IPS-18c (cell line): ENCODE results near the gene CHRM2.

Experiments
- H3K4me3 ChIP-seq: 2 replicates; pipeline ENCODE4 v1.7.0; 2013; ENCODE audit warnings: low read depth, mild to moderate bottlenecking, low read length, moderate library complexity; ENCODE audit not compliant: insufficient read depth
- H3K9me3 ChIP-seq: one replicate; pipeline ENCODE4 v1.6.1; 2013; ENCODE audit warnings: mild to moderate bottlenecking, low read length, moderate library complexity; ENCODE audit not compliant: control insufficient read depth, insufficient read depth

The CHRM2 gene

DNA sequence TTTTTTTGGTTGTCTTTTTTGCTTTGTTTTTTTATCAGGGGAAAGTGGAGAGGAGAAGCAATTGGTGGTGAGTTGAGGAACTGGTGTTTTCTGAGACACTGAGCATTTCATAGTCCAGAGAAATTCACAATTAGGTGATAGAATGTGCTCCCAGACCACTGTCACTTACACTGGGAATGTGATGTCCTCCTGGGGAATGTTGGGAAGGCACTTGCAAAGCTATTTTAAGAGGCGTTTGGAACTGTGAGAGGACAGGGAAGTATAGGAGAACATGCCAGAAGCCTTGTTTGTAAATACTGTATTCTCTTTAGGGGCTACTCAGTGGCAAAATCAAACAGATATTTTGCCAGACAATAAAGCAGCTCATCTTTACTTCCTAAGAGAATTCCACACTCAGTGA is 16.0 kb downstream of the CHRM2 start:
- H3K4me3 ChIP-seq: no peak overlapping the region
- H3K9me3 ChIP-seq: no peaks in the 10 kb centered on the region

DNA sequence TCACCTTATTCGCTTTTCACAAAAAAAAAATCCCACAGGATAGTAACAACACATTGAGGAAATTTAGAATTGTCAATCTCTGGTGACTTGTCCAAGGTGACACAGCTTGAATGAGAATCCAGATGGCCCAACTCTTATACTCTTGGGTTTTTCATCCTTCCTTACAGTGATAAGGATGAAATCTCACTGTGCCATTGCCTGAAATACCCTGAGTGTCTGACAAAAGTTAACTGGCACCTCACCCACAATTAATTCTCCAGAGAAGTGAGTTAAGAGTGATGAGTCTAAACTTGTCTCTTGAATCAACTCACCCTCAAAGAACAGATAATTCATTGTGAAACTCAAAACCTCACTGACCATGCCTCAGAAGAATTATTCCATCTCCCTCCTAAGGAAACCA is 18.9 kb downstream of the CHRM2 start:
- Histone ChIP-seq H3K9me3 (no peaks in the 10 kb centered on the region), H3K4me3 (no peak overlapping the region)

DNA sequence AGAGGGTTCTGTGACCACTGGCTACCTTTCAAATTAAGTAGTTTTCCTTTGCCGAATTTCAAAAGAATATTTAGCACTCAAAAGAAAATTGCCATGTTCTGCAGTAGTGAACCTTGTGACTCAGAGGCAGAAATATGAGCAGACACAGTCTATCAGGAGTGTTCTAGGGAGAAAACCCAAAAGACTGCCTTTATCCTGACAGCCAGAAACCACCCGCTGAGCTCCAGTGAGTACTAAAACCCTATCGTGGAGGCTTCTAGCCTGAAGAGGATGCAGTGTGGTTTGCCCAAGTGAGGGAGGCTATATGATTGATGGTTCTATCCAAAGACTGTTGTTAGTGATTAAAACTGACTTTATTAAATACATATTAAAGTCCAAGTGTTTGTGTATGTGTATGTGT is 21.9 kb downstream of the CHRM2 start:
- no peak overlapping the region for H3K4me3 ChIP-seq
- no peaks in the 10 kb centered on the region for H3K9me3 ChIP-seq

DNA sequence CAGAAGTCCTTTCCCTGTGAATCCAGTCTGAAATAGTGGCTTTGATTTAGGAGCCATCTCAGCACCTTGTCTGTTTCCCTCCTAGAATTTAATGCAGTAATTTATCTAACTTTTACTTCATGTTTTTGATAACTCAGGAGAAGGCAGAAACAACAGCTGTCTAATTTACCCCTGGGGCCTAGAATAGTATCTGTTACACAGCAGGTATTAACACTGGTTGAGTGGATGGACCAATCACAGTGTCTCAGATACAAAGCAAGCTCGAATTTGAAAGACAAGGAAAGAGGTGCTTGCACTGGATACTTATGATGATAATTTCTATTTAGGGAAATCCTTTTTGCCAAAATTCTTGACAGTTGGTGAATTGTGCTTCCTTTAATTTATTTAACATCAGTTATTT is 23.4 kb downstream of the CHRM2 start:
- Histone ChIP-seq H3K9me3 (no peaks in the 10 kb centered on the region), H3K4me3 (no peak overlapping the region)

DNA sequence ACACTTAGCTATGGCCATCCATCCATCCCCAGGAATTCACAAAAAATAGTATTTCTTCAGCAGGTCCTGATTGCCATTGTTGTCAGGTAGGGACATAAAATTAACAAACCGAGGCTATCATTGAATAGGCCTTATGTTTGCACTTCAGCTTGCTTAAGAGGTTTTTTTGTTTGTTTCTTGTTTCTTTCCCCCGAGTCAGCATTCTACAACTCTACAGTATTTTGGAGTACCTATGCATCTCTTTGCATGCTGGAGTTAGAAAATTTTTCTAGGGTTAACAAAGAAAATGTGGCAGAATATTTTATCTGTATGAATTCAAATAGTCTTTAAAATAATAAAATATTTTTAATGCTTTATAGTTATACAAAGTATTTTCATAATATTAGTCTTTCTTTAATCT is 26.3 kb downstream of the CHRM2 start:
- H3K4me3 ChIP-seq: no peak overlapping the region
- no peaks in the 10 kb centered on the region for H3K9me3 ChIP-seq

DNA sequence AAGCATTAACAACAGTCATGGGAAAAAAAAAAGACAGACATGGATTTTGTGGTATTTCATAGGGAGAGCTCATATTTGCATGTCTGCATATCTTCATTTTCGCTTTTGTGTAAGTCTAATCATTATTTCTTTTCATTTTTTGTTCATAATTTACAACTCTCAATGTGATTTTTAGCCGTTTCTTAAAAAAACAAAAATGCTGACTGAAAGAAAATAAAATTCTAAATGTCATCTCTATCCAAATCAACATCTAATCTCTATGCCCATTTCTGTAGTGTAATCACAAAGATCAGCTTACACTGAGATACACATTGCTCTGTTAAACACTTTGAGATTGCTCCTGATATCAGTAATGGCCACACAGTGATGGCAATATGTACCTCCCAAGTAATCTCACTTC is 29.2 kb downstream of the CHRM2 start:
- Histone ChIP-seq H3K9me3 (no peaks in the 10 kb centered on the region), H3K4me3 (no peak overlapping the region)

DNA sequence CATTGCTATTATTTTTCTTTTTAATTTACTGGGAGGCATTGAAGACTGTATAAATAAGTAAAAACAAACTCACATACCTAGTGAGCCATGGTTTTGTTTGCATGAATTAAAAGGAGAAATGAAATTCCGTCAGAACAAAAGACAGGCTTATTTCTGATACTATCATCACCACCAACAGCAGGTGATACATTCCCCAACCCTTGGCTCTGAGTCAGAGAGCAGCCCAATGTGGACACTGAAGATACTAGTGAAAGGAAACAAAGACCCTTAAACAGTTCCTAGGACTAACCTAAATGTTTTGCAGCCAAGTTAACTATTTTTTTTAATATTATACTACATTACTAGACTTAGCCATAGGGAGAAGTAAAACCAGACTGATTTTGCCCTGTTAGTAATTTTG is 31.6 kb downstream of the CHRM2 start:
- H3K4me3 ChIP-seq: no peak overlapping the region
- H3K9me3 ChIP-seq: no peaks in the 10 kb centered on the region

DNA sequence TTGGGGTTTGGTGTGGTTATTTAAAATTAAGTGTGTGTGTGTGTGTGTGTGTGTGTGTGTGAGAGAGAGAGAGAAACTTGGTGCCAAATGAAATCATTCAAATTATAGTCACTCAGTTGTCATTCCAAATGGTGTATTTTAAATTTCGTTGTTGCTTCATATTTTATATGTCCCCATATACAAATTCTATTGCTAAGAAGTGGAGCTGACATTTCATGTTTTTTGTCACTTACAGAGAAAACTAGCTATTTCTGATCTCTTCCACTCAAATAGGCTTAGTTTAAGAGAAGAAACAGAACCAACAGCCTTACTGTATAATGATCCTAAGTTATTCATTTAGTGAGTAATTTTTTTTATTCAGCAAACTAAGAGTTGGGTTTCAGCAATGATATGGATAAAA is 42.3 kb downstream of the CHRM2 start:
- no peaks in the 10 kb centered on the region for H3K9me3 ChIP-seq
- H3K4me3 ChIP-seq: no peak overlapping the region

DNA sequence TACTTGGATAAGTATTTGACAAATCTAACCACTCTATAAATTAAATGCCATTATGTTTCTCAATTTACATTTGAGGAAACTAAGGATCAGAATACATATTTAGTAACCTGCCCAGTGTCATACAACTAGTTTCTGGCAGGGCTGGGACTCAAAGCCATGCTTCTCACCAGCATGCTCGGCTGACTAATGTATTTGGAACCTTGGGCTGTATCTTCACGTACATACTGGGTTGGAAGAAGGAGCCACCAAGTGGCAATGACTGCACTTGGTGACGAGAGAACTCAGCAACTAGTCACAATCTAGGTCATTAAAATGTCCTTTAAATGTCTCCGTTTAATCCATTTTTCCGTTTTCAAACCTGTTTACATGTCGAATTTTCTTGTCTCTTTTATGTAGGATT is 42.9 kb downstream of the CHRM2 start:
- H3K4me3 ChIP-seq: no peak overlapping the region
- no peaks in the 10 kb centered on the region for H3K9me3 ChIP-seq

DNA sequence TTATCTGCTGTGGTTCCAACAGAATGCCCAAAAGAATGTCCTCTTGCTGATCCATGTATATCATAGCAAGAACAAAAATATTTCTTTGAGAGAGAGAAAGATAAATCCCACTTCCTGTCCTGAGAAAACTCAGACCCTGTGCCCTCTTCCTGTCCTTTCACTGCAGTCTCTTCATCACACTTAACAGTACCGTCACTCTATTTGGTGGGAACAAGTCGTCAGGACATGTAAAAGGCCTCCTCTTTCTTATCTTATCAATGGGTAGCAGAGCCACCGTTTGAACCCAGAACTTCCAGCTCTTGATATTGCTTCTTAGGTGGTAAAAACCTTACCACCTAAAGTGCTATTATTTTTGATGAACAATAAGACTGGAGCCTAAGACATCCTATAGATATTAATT is 43.9 kb downstream of the CHRM2 start:
- H3K4me3 ChIP-seq: no peak overlapping the region
- H3K9me3 ChIP-seq: no peaks in the 10 kb centered on the region

DNA sequence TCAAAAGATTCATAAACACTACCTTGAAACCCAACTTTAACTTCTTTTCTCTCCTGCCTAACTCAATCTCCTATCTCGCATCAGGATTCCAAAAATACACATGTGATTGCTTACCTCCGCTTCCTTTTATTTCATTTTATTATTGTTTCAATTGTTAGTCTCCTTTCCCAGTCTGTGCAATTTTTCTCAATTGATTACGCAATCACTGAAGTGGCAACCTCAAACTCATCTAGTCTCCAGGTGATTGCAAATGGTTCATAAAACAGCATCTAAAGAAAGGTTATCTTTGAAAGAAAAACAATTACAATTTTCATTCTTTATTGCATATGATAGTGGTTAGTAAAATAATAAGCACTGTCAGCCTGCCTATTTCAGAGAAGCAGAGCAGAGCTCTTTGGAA is 45.6 kb downstream of the CHRM2 start:
- Histone ChIP-seq H3K9me3 (no peaks in the 10 kb centered on the region), H3K4me3 (no peak overlapping the region)

DNA sequence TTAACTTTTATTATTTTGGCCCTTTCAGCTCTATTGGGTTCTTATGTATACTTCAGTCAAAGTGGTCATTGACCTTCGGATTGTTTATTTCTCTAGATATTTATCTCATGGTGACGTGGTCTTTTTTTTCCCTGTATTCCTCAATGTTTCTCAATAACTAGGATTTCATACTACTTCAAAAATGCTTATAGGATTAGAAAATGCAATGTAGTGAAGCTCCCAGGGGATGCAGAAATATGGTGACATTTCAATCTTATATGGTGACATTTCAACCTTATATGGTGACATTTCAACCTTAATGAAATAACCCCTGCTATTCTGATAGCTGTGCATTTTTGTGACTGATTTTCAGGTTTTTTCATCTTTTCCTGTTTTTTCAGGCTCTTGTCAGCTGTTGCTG is 51.4 kb downstream of the CHRM2 start:
- H3K4me3 ChIP-seq: no peak overlapping the region
- no peaks in the 10 kb centered on the region for H3K9me3 ChIP-seq

DNA sequence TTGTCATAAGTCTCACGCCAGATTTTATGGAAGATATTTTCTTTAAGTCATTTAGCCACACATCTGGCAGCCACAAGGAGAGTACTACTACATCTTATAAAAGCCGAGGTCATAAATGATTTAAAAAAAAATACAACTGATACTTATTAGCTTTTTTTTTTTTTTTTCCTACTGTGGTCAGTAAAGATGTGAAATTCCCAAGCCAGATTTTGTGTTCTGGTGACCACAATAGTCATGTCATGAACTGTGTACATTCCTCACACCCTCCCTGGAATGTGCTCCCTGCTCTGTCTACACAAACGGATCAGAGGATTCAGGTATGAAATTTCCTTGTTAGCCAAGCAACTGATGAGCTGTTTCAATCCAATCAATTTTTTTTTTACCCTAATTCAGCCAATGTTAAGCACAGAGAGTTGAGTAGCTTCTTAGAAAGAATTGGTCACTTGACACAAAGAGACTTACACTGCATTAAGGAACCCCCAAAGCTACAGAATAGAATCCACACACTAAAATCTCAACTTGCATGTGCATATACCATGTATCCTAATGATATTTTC is 54.7 kb downstream of the CHRM2 start:
- H3K4me3 ChIP-seq: no peak overlapping the region
- no peaks in the 10 kb centered on the region for H3K9me3 ChIP-seq

DNA sequence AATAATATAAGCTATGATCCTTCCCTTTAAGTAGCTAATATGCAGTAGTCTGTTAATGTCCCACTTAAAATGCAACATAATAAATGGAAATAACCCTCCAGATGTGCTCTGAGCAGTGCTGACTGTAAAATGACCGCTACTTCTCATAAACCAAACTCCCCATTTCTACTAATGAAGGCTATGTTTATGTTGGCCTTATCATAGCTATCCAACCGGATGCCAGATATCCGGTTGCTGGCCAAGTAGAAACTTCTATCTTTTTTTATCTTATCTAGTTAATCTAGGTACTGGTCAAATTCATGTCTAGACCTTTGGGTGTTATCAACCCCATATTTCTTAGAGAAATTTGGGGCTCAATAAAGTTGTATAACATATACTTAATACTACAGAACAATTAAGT is 56.6 kb downstream of the CHRM2 start:
- H3K4me3 ChIP-seq: no peak overlapping the region
- H3K9me3 ChIP-seq: no peaks in the 10 kb centered on the region

DNA sequence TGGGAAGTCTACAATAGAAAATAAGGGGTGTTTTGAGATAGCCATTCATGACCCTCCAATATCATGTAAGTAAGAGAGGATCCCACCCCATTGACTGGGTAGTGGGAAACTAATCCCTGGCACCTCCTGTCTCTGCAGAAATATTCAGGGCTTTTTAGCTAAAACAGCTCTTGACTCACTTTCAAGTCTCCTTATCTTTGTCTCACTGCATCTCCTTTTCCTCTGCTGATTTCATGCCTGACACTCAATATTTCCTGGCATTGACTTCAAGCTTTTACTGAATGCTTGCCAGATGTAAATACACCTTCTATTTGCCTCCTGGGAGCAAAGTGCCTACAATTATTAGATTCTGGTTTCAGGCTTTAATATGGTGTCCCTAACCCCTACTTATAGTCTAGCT is 57.1 kb downstream of the CHRM2 start:
- Histone ChIP-seq H3K9me3 (no peaks in the 10 kb centered on the region), H3K4me3 (no peak overlapping the region)

DNA sequence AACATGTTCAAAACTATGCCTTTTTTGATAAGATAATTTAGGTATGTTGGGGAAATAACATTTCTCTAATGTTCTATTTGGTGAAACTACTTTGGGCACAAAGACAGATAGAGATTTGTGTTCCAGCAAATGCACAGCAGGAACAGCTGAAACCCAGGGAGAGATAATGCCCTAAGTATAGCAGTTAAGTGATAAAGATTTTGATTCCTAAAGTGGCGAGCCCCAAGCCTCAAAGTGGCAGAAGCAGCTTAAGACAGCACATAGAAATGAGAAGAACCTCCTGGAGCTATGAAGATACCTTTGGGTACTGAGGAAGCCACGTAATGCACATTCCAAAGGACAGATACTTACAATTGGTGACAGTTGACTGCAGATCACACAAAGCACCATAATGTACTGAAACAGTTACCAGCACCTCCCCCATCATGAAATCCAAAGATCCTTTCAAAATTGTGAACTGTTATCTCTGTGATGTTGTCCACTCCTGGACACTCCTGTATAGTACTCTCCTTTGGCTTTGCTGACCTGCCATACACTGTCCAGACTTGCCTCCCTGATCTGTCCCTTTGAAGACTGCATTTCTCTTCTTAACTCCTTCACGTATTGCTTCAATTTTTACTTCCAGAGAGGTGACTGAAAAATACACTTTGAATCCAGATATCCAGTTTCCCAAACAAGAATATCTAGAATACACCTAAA is 62.9 kb downstream of the CHRM2 start:
- Histone ChIP-seq H3K9me3 (no peaks in the 10 kb centered on the region), H3K4me3 (no peak overlapping the region)

DNA sequence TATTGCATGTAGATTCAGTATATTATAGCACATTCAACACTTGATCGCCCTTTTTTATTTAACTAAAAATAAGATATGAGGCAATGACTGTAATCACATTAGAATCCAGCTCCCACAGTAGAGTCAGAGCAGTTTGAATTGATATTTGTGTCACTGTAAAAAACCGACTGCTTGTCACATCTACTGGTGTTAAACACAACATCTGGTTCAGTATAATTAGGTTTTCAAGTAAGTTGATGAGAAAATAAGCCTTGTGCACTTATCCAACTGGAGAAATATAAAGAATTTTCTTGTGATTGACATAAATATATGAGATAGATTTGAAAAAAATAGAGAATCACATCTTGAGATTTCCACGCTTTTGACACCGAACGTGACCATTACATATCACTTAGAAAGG is 69.0 kb downstream of the CHRM2 start:
- Histone ChIP-seq H3K4me3 (no peak overlapping the region), H3K9me3 (no peaks in the 10 kb centered on the region)

DNA sequence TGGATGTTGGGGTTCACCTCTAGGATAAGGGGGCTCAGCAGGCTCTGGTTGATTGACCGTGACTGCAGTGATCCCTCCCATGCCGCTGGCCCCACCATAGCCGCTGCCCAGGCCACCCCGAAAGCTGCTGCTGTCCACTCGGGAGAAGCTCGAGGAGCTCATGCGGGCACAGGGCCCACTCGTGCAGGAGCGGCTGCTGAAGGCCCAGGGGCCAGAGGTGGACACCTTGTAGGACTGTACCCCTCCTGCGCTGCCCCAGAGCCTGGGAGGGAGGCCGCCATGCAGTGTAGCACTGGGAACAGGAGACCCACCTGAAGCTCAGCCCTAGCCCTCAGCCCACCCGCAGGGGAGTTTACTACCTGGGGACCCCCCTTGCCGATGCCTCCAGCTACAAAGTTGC is 70.0 kb downstream of the CHRM2 start:
- no peak overlapping the region for H3K4me3 ChIP-seq
- H3K9me3 ChIP-seq: no peaks in the 10 kb centered on the region

DNA sequence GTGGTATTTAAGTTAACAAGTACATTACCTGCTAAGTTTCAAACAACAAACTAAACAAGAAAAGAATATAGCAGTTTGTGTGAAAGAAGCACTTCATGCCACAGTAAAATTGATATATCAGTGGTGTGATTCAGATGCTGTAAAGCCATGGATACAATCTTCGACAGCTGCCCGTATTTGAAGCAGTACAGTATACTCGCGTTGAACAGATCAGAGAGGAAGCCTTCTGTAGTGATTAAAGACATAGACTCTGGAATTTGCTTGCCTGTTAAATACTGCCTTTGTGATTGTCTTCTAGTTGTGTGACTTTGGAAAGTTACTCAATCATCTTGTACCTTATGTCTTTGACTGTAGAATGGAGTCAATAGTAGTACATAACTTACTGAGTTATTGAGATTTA is 71.7 kb downstream of the CHRM2 start:
- Histone ChIP-seq H3K4me3 (no peak overlapping the region), H3K9me3 (no peaks in the 10 kb centered on the region)
